Measurements from ENCODE around the gene SPOCK1. TPM values are rescaled to one million over a fixed set of nuclear protein-coding genes. Genes with fewer than 3 reads are reported as not detected.

The SPOCK1 gene
- total RNA-seq, 1 donor from 2014 or later: 28.6 TPM

- no peaks in the 10 kb centered on the region for H3K36me3 ChIP-seq
- H3K27me3 ChIP-seq (ENCODE audit: low read depth): peaks cover 61% of the 10 kb centered on the region
- H3K27ac ChIP-seq (replicated peaks): no peak overlapping the region
- intact Hi-C loops (cut with micrococcal nuclease): no loop called here
- DNase-seq: no peak
- H3K9me3 ChIP-seq (replicated peaks): no peaks in the 10 kb centered on the region
- TF ChIP-seq CTCF (IDR thresholded peaks at IDR 0.05; ENCODE audit: borderline replicate concordance): no peak
- H3K4me3 ChIP-seq: no peak overlapping the region
- H3K4me1 ChIP-seq: no peaks in the 10 kb centered on the region
Measured at GRCh38 chr5:137399911-137400310, 99.2 kb downstream of the SPOCK1 start.

GRCh38 chr5:137398751-137399150 is 100.4 kb downstream of the SPOCK1 start:
- intact Hi-C loops (cut with micrococcal nuclease): no loop called here
- no peak for DNase-seq
- no peaks in the 10 kb centered on the region for H3K9me3 ChIP-seq (replicated peaks)
- no peaks in the 10 kb centered on the region for H3K36me3 ChIP-seq
- TF ChIP-seq CTCF (IDR thresholded peaks at IDR 0.05; ENCODE audit: borderline replicate concordance): no peak
- H3K27me3 ChIP-seq (ENCODE audit: low read depth): peaks cover 50% of the 10 kb centered on the region
- H3K4me1 ChIP-seq: no peaks in the 10 kb centered on the region
- no peak overlapping the region for H3K27ac ChIP-seq (replicated peaks)
- H3K4me3 ChIP-seq: no peak overlapping the region

GRCh38 chr5:137398154-137398553 is 101.0 kb downstream of the SPOCK1 start:
- TF ChIP-seq CTCF (IDR thresholded peaks at IDR 0.05; ENCODE audit: borderline replicate concordance): no peak
- intact Hi-C loops (cut with micrococcal nuclease): no loop called here
- DNase-seq: no peak
- H3K27ac ChIP-seq (replicated peaks): no peak overlapping the region
- H3K27me3 ChIP-seq (ENCODE audit: low read depth): peaks cover 45% of the 10 kb centered on the region
- H3K4me1 ChIP-seq: no peaks in the 10 kb centered on the region
- H3K36me3 ChIP-seq: no peaks in the 10 kb centered on the region
- H3K9me3 ChIP-seq (replicated peaks): no peaks in the 10 kb centered on the region
- no peak overlapping the region for H3K4me3 ChIP-seq

GRCh38 chr5:137395011-137395755 is 103.9 kb downstream of the SPOCK1 start:
- no peaks in the 10 kb centered on the region for H3K4me1 ChIP-seq
- no peak for TF ChIP-seq CTCF (IDR thresholded peaks at IDR 0.05; ENCODE audit: borderline replicate concordance)
- no peaks in the 10 kb centered on the region for H3K9me3 ChIP-seq (replicated peaks)
- no peak for DNase-seq
- intact Hi-C loops (cut with micrococcal nuclease): no loop called here
- H3K27me3 ChIP-seq (ENCODE audit: low read depth): peaks cover 36% of the 10 kb centered on the region
- no peak overlapping the region for H3K27ac ChIP-seq (replicated peaks)
- no peaks in the 10 kb centered on the region for H3K36me3 ChIP-seq
- no peak overlapping the region for H3K4me3 ChIP-seq

GRCh38 chr5:137394380-137394779 is 104.7 kb downstream of the SPOCK1 start:
- Histone ChIP-seq H3K4me1 (no peaks in the 10 kb centered on the region), H3K9me3 (replicated peaks) (no peaks in the 10 kb centered on the region), H3K27ac (replicated peaks) (no peak overlapping the region), H3K27me3 (ENCODE audit: low read depth) (peaks cover 31% of the 10 kb centered on the region), H3K4me3 (no peak overlapping the region), H3K36me3 (no peaks in the 10 kb centered on the region)
- intact Hi-C loops (cut with micrococcal nuclease): no loop called here
- DNase-seq: no peak
- no peak for TF ChIP-seq CTCF (IDR thresholded peaks at IDR 0.05; ENCODE audit: borderline replicate concordance)

Data from left ventricle myocardium inferior (tissue), 1 donor.